Hepatocyte (in vitro differentiated cells): Measurements from ENCODE around the gene CLEC16A.

Experiments used
- CTCF ChIP-seq: fragments of 200-600 bp; sonication (generic); IDR thresholded peaks from 2 replicates; pipeline ENCODE4 v1.5.1; 2016; ENCODE audit warnings: antibody characterized with exemption, mild to moderate bottlenecking; ENCODE audit not compliant: poor library complexity
- EZH2 ChIP-seq: fragments of 200-600 bp; sonication (generic); IDR thresholded peaks from 2 replicates; pipeline ENCODE4 v1.6.1; 2016; ENCODE audit warnings: antibody characterized with exemption, mild to moderate bottlenecking, borderline replicate concordance
- EZH2phosphoT487 ChIP-seq: fragments of 200-600 bp; sonication (generic); IDR thresholded peaks from one replicate; pipeline ENCODE4 v1.6.1; 2018; ENCODE audit warnings: antibody characterized with exemption, mild to moderate bottlenecking, low read depth, moderate library complexity; ENCODE audit not compliant: unreplicated experiment, severe bottlenecking

GRCh38 chr16:11225677-11226549 is 281.5 kb downstream of the CLEC16A start:
- TF ChIP-seq CTCF (no peak), EZH2 (no peak), EZH2phosphoT487 (no peak)
